CD1c-positive myeloid dendritic cell (primary cell): ENCODE measurements around the gene MAP4K4.

Experiments used
- DNase-seq: peaks from one replicate; pipeline ENCODE4 v3.0.0-alpha.2; 2016; ENCODE audit errors: extremely low spot score

Gene MAP4K4

DNA sequence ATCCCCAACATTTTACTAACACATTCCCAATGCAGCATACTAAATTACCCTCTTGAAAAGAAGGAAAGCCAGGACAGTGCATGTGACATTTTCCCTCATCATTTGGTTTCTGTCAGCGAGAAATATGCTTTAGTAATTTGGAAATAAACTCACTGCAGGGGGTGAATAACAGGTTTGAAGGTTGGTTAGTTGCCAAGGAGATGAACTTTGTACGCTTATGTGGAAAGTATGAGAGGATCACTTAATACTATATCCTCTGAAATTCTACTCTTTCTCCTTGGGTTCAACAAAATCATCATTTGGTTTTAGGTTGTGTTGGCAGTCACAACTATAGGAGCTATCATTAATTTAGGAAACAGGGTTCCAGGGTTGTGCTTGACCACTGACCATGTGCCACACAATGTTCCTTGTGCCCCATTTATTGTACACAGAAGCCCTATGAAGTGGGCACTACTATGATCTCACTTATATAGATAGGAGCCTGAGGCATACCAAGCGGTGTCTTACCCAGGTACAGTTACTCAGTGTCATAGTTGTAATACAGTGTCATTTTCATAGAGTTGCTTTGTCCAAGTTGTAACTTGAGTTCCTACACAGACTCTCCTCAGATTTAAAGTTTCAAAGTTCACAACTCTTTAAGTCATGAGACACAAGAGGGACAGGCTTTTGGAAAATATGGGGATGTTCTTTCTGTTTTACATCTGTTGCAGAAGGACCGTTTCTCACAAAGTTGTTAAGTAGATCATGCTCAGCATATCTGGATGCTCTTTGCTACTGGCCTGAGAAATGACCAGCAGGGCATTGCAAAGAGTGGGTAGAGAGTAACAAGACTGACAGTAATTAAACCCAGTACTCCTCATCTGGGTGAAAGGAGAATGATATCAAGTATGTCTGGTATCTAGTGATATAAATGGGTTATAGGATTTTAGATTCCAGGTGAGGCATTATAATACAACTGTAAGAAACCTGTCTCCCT lies 91.8 kb downstream of the MAP4K4 start:
- DNase-seq: no peak

DNA sequence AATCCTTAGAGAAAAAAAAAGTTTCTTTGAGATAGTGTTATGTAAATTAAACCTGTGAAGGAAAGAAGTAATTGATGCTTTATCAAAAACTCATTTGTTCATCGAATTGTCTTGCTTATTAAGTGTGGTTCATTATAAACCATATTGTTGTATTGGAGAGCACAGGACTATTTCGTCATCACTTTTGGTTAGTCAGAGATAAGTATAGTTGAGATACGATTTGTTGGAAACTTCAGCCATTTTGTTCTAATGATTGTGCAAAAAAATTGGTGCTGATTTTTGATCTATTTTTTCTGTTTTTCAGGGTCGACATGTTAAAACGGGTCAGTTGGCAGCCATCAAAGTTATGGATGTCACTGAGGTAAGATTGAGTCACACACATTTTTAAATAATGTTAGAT lies 92.9 kb downstream of the MAP4K4 start:
- DNase-seq: no peak

DNA sequence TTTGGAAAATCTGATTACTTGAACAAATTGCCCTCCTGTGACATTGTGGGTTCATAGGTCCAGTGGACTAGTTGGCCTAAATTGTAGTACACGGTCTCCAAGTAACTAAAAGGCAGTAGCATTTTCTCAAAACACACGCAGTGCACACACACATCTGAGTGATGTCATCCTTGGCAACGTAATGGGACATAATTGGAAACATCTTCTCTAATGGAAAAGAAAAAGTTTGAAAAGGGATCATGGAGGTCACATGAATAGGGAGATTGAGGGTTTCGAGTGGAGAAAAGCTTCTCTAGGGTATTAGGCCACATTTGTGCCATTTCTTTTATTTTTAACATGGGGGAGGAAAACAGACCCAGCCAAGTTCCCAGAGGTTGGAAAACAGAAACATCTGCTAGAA lies 93.3 kb downstream of the MAP4K4 start:
- no peak for DNase-seq

DNA sequence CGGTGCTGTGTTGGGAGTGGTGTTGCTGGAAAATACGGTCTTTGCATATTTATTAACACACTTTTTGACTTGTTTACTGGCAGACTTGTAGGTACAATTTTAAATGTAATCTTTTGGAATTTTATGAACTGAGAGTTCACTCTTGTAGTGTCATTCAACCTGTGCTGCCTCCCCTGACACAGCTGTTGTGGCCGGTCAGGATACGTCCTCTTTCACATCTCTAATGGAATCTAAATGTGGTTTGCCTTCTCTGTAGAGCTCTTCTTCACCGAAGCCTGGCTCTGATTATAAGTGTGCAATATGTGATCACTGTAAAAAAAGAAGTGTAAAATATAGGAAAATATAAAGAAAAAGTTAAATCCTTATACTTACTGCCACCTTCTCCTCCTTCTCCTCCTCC lies 94.7 kb downstream of the MAP4K4 start:
- no peak for DNase-seq

DNA sequence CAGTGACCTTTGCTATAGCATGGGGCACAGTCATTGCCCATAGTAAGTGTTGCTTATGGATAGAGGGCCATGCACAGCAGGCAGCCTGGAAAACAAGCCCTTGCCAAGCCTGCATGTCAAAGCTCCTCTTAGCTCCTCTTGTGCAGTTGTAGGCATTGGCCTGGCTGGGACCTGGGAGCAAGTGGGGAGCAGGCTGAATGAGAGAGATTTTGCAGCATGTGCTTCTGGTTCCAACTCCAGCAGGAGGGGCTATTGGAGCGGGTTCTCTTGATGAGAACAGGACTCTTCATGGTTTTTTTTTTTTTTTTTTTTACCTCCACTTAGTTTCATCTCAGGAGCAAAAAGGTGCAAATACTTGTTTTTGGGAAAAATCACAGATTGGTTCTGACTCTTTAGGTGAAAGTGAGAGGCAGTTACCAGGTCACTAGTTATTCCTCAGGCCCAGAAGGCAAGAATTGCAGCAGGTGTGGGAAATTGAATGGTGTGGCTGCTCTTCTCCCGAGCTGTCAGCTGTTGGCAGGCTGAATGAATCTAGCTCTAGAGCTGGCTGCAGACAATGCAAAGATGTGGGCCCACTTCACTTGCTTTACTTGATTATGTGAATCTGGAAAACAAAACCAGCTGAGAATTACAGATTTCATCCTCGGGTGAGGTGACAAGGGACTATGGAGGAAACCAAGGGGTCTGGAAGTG lies 95.9 kb downstream of the MAP4K4 start:
- no peak for DNase-seq

DNA sequence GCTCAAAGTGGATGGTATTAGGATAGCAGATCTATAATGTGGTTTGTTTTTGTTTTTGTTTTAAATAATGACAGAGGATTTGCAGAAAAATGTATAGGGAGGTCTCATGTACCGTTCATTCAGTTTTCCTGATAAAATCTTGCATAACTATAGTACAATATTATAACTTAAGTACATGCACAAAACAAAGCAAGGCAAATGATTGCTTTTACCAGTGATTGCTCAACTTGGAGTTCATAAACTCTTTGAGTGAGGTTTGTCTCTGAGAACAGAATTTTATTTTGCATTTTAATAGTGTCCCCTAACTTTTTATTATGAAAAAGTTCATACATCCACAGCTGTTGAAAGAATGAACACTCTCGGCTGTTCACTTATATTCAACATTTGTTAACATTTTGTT lies 96.6 kb downstream of the MAP4K4 start:
- no peak for DNase-seq

DNA sequence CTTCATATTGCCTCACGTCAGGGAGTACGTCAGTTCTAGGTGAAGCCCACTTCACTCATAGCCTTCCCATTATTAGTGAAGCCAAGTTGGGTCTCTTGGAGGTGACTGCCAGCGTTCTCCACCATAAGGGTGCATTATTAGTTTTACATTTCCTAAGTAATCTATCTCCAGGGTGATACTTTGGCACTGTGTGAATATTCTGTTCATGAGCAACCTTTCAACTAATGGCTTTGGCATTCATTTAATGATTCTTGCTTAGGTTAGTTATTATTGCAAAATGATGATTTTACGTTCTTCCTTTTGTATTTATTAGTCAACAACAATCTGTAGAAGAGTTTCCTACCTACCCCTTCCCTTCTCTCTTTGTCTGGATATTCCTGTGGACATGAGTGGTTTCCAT lies 97.5 kb downstream of the MAP4K4 start:
- DNase-seq: no peak

DNA sequence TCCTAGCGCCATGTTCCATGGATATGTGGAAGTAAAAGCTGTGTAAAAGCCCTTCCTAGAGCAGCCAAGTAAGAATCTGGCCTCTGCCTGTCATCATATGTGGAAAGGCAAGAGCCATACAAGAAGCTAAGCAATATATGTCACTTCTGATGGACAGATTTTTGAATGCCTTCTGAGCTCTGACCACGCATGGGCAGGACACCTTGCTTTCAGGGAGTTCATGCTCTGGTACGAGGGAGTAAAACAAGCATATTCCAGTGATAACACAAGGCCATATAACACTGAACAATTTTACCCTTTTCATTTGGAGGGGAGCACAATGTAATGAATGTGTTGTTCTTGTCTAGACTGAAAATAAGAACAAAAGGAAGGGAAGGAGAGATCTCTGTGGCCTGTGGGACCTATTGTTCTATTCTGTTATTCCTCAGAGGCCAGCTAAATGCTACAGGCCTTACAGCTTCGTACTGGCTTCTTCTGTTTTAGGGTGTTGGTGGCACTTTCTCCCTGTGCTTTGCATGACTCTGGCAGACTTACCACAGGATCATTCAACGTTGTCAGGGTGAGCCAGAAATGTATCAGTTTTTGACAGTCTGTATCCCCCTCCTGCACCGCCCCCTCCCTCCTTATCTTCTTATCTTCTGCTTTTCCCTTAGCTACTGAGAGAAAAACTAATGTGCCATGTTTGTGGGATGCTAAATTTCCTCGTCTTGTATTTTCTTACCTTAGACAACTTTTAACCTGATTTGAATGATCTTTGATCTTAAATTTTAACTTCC lies 99.5 kb downstream of the MAP4K4 start:
- no peak for DNase-seq

DNA sequence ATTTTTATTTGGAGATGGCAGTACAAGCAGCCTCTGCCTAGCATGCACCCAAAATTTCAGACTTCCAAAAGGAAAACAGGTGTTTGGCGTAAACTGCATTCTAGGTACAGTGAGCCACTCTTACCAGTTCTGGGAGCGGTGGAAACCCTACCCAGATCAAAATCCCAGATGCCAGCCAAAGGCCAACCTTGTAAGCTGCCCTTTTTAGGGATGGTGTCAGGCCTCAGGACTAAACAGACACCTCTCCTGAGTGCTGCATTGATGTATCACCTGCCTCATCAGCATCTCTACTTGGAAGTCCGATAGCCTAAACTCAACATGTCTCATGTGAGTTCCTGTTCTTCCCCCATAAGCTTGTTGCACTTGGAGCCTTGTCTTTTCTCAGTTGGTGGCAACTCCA lies 104.0 kb downstream of the MAP4K4 start:
- DNase-seq: no peak

DNA sequence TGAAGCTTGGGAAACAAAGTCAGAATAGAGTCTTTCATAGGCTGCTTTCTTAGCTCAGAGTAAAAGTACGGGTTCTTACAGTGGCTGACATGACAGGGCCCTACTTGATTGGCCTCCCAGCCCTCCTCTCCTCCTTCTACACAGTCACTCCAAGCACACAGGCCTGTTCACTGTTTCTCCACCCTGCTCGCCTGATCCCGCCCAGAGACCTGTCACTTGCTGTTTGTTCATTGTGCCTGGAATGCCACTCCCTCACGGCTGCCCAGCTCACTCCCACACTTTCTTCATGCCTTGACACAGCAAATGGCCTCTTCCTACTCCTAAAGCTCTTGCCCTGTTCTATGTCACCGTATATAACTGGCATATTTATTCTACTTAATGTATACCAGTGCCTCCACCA lies 104.8 kb downstream of the MAP4K4 start:
- no peak for DNase-seq

DNA sequence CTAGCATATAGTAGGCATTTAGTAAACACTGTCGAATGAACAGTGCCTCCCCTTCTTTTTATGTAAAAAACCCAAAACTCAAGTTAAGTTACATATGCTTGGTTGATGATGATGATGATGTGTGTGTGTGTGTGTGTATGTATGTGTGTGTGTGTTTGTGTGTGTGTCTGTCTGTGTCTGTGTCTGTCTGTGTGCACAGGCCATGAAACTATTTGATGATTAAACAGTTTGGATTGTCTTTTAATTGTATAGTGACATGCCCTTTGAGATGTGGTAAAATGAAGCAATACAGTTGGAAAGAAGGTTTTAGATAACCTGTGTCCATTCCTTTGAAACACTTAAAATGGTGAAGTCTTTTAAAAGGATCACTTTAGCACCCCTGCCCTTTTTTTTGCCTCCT lies 105.6 kb downstream of the MAP4K4 start:
- no peak for DNase-seq

DNA sequence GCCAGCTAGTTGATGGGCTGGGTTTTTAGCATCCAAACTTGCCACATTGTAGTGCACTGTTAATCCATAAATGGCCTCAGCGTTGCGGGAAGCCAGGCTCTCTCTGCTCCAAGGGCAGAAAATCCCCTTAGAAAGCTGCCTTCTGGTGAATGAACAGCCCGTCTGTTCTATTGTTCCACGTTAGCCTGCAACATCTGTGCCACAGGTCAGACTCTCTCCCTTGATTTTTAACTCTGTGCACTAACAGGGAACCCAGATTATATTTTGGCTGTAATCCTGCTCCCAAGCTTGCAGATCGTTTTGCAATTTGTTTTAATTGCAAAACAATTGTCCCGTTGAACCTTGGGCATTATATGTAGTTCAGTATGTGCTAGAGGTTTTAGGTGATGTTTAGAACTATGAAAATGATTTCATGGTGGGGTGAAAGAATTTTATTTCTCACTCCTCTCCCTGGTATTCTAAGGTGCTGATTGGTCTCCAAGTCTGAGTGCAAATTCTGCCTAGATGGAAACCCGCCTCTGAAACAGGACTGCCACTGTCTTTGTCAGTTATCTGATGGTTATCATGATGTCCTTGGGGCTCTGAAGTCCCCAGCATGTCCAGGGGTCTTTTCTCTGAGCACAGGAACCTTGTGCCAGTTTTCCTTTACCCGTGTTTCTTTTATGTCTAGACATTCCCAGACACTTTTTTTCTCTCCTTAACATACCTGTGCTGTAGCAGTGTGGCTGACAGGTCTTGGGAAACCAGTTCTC lies 106.6 kb downstream of the MAP4K4 start:
- DNase-seq: no peak

DNA sequence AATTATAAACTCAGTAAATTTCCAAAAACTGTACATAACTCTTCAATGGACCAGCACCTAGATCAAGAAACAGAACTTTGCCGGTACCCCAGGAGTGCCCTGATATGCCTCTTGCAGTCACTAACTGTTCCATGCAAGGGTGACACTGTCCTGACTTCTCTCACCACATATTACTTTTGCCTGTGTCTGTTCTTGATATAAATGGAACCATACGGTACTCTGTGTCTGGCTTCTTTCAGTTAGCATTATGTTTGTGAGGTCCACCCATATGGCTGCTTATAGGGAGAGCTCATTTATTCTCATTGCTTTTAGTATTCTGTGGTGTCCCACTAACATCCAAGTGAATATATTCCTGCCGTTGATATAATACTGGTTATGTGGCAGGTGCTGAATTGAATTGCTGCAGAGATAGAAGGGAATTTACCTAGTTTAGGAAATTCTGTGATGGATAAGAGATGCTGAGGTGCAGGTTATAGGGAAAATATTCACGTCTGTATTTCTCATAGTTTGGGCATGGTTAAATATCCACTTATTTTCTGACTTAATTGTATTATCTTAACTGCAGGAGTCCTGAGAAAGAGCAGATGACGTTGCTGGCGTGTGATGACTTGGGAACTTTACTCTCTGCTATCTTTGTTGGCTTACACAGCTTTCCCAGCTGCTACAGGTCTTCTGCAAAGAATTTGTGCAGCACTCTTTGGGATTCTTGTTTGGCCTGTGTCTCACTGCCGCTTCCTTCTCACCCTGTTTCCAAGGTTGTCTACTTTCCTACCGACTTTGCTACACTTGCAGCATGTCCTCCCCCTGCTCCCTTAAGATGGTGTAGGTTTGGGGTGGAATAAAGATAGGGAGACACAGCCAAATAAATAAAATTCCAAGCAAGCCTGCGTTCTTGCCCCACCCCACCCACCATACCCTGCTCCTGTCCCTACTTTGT lies 107.9 kb downstream of the MAP4K4 start:
- no peak for DNase-seq

DNA sequence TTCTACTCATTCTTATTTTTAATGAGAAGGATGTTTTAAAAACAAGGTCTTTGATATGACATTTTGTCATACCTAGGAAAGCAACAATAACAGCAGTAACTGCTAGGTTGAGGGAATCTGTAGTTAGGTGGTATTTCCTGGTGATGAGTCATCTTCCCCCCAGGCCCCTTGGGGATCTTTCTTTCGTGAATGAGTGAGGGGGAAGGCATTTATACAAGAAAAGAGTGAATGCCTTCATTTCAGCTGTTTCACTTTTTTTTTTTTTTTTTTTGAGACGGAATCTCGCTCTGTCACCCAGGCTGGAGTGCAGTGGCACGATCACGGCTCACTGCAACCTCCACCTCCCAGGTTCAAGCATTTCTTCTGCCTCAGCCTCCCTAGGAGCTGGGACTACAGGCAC lies 108.6 kb downstream of the MAP4K4 start:
- DNase-seq: no peak

DNA sequence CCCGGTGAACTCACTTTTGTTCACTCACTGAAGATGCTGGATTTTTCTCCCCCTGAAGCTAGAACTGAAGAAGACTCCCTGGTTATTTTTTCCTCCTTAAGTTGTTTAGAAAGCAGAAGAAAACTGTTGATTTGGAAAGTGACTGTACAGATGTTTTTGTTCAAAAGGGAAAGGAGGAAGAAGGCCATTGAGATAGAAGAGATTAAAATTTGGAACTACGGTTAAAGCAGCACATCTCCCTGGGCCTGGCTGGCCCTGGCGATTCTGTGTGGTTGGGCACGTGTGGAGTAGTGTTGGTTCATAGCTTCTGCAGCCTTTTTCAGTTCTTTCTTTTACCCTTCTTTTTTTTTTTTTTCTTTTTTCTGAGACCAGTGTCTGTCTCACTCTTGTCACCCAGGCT lies 109.2 kb downstream of the MAP4K4 start:
- no peak for DNase-seq

DNA sequence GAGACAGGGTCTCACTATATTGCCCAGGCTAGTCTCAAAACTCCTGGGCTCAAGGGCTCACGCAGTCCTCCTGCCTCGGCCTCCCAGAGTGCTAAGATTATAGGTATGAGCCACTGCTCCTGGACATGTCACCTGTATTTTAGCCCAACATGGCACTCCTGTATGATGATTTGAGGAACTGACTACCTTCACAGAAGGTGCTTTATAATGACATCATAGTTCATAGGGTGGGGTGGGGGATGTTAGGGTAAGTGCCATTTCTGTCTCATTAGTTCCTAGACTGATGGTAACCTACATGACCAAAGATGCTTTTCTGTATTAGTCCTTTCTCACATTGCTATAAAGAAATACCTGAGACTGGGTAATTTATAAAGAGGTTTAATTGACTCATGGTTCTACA lies 109.7 kb downstream of the MAP4K4 start:
- no peak for DNase-seq

DNA sequence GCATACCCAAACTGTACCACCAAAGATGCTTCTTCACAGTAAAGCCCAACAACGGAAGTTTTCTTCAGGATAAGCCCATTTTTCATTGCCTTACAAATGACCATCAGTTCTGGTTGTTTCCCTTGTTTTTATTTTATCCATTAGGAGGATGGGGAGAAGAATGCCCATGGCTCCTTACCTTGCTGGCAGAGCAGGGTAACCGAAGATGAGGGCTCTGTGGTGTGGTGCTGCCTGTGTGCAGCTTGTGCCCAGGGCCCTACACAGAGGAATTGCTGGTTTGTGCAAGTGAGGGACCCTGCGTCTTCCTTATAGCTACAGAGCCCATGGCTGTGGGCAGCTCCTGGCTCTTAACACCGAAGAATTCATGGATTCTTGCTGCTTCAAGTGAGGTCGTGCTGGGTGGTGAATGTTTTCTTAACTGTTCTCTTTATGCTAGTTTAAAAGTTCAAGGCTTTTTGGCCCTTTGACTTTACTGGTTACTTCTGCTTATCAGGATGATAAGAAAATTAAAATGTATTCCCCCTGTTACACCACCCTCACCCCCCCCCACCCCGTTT lies 110.6 kb downstream of the MAP4K4 start:
- DNase-seq: no peak

DNA sequence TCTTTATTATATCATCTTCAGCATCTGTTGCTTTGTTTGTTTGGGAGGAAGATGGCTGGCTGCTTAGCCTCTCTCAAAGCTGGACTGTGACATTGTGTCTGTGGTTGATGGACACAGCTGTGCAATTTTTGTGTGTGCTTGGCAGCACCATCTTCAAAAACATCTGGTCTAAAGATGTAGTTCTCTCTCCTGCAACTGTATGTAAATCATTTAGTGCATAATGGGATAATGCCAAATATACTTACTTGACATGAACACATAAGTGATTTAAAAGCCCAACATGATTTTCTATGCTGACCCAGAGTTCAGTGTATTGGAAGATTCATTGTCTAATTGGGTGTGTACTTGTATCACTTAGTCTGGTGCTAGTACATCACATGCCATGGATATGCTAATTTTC lies 112.2 kb downstream of the MAP4K4 start:
- no peak for DNase-seq

DNA sequence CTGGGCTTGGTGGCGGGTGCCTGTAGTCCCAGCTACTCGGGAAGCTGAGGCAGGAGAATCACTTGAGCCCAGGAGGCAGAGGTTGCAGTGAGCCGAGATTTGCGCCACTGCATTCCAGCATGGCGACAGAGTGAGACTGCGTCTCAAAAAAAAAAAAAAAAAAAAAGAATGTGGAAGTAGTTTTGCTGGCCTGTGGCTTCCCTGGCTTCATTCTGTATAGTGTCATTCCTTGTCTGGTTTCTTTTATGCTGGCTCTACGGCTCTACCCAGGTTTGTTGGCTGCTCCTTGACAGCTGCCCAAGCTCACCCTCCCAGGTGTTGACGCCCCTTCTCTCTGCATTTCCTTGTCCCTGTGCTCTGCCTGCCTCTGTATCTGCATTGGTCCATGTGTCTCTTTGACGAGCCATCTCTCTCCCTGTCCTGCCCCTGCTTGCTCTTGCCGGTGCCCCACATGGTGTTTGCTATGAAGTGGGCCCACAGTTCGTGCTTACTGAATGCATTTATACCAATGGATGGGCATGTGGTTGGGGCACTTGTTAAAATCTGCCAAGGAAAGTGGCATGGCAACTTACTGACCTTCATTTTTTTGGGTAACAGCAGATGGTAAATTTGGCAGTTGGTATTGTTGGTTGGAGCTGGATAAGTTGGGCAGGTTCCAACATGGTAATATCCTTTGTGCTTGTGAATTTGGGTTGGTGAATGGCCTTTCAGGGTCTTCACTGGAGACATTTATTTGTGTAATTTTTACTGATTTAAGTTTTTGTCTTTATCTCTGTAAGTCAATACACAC lies 113.9 kb downstream of the MAP4K4 start:
- DNase-seq: no peak
